GM19025 (cell line): Measurements from ENCODE around the gene EML6.

Source experiments
- ATAC-seq: cut with Tn5 transposase; IDR thresholded peaks from one replicate; pipeline ENCODE4 v1.9.1; 2021; ENCODE audit warnings: mild to moderate bottlenecking, low read depth, moderate library complexity; ENCODE audit not compliant: unreplicated experiment

Gene EML6

DNA sequence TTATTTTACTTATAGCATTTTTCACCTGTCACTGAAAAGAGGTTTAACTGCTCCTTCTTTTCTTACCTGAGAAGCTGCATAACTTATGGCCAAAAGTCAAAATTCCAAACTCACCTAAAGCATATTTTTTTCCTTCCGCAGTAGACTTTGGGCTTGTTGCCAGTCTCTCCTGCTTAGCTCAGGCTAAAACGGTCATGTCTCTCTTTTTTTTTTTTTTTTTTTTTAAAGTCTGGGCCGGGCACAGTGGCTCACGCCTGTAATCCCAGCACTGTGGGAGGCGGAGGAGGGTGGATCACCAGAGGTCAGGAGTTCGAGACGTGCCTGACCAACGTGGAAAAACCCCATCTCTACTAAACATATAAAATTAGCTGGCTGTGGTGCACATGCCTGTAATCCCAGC, 213.3 kb downstream of the EML6 start:
- no peak for ATAC-seq

- ATAC-seq: no peak
Observed at GRCh38 chr2:54939446-54940118, 216.1 kb downstream of the EML6 start.

- ATAC-seq: no peak
Observed at GRCh38 chr2:54940723-54941122, 217.3 kb downstream of the EML6 start.

DNA sequence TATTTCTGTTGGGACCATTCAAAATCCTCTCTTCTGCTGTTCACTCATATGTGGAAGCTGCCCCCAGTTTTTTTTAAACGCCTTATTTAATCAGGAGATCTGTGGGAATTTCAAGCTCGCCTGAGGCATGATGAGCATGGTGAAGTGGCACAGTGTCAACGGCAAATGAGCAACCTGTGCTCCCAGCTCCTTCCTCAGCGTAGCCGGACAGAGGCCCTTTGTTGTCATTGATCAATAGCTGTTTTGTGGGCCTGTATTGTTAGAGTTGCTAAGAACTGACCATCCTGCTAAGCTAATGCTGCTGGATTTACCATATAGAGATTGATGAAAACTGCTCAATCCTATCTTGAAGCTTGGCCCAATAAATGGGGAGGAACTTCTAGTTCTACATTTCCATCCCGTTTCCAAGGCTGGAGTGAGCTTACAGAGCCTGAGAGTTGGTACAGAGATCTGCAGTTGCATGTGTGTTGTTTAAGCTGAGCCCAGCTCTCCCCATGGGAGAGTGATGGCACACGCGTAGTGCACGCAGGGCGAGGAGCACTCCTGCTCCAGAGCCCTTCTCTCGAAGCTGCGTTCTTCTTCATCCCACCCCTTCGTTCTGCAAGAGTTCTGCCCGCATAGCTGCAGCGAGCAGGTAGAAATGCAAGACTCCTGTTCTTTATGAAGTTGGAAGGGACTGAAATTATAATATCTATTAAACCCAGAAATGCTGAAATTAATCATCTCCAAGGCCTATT, 218.0 kb downstream of the EML6 start:
- no peak for ATAC-seq

GRCh38 chr2:54942373-54942772, 218.9 kb downstream of the EML6 start:
- no peak for ATAC-seq

DNA sequence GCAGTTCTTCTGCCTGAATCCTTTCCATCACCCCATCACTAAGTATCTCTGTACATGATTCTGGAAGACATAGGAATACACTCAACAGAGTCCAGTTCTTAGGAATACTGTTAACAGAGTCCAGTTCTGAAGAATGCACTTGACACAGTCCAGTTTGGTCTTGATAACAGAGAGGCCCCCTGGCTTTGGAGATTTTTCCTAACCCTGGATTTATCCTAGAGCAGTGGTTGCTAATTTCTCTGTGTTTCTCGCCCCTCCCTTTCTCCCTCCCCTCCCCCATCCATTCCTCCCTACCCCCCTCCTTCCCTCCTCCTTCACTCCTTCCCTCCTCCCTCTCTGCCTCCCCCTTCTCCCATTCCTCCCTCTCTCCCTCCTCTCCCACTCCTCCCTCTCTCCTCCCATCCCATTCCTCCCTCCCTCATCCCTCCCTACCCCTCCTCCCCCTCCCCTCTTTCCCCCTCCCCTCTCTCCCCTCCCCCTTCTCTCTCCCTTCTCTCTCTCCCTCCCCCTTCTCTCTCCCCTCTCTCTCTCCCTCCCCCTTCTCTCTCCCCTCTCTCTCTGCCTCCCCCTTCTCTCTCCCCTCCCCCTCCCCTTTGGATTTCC, 221.4 kb downstream of the EML6 start:
- ATAC-seq: no peak

GRCh38 chr2:54945391-54946219, 222.1 kb downstream of the EML6 start:
- ATAC-seq: no peak

GRCh38 chr2:54946220-54946805, 222.9 kb downstream of the EML6 start:
- ATAC-seq: no peak

DNA sequence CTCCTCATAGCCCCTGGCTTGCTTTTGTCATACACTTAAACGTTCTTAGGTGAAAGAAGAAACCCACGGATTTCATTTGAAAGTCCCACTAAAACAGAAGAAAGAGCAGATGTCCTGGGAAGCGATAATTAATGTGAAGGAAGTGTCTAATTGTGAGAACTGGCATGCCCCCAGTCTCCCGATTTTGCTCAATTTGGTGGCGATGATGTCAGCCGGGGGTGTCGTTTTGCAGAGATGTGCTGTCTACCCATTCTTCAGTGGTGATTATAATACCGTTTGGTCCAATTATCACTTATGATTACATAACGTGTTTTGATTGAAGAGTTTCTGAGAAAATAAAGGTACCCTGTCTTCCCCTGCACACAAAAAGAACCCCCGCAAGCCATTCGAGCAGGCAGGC, 223.7 kb downstream of the EML6 start:
- no peak for ATAC-seq

- ATAC-seq: no peak
Observed at GRCh38 chr2:54947646-54948045, 224.2 kb downstream of the EML6 start.

- no peak for ATAC-seq
Observed at GRCh38 chr2:54948120-54948519, 224.7 kb downstream of the EML6 start.

DNA sequence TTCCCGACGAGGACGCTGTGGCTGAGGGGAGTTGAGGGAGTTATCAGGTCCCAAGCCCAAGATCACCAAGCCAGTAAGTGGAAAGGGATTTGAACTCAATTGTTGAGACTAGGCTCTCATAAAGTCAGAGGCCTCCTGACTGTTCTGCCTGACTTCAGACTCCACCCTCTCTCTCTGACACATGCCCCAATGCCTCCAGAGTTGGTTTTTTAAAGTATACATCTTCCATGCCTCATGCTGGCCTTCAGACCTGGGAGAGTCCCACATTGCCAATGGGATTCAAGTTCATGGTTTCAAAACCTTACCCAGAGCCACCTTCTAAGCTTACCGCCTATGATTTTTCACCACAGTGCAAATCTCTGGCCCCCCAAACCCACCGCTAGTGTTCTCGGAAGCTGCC, 226.0 kb downstream of the EML6 start:
- no peak for ATAC-seq

GRCh38 chr2:54950811-54951210, 227.3 kb downstream of the EML6 start:
- no peak for ATAC-seq

DNA sequence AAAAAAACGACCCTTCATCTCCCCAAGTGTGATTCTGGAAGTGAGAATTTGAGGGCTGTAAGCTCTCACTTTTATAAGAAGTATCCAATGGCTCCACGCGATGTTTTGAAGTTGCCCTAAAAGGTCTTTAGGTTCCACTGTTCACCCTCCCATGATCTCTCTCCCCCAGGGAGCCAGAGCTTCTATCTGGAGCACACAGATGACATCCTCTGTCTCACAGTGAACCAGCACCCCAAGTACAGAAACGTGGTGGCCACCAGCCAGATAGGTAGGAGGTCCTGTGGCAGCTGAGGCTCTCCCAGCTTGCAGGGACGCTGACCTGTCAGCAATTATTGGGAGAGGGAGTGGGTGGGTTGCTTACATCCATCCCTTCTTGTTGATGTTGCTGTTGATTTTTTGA, 229.0 kb downstream of the EML6 start:
- no peak for ATAC-seq

DNA sequence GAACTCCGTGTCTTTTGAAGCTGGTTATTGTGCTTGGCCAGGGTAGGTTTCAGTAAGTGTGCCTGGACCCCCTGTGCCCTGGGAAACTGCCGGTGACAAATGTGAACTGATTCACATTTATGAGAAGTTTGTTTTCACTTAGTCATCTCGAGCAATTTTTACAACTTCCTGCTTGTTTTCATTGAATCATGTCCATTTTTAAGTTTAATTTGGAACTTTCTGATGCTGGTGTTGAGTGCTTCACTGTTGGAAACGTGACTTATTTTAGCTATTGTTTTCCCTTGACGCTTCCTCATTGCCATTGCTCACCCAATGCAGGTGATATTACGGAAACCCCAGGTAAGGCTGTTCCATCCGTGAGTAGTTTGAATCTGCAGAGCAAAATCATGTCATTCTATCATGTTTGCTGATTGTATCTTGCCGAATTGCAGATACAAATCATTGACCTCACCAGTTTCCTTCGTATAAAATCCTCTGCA, 229.6 kb downstream of the EML6 start:
- ATAC-seq: no peak

GRCh38 chr2:54954158-54954557, 230.7 kb downstream of the EML6 start:
- no peak for ATAC-seq

DNA sequence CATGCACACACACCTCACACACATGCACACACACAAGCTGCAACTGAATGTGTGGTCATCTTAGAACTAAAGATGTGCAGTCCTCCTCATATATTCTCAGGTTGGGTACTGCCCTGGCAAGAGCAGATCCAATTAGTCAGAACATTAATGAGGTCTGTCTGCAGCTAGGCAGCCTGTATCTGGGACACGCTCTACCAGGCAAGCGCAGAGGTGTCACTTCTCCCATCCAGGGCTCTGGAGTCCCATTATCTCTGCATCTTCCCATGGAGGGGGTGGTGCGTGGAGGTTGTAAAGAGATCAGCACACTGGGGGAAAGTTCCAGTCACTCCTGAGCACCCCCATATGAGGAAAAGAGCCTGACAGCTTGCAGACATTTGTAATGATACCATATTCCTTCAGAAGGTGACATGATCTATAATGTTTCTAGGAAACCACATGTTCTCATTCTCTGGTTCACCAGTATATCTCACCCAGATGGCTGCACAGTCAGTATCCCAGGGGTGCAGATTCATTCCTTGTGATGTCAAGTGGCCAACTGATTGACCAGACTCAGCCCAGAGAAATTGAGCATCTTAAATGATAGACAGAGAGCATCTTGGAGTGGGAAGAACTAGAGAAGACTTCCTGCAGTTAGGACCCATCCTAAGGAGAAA, 231.4 kb downstream of the EML6 start:
- no peak for ATAC-seq

- ATAC-seq: no peak
Observed at GRCh38 chr2:54955358-54956110, 232.1 kb downstream of the EML6 start.

DNA sequence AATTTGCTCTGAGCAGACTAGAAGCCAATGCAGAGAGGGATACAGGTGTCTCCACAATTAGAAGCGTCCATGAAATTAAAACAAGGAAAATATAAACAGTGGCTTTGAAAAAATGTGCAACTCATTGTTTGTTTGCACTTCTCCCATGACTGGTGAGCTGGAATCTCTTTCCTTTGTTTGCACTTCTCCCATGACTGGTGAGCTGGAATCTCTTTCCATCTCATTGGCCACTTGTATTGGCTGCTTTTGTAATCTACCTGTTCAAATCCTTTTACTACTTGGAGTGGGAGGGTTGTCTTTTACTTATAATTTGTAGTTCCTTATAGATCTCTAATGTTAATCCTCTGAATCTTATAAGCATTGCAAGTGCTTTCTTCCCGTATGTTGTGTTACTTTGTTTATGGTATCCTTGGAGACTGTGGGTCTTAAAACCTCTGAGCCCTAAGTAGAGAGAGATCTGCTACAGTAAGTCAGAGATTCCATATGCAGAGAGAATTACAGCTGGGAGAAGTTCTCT, 232.7 kb downstream of the EML6 start:
- ATAC-seq: no peak
